Ascending aorta (tissue), 2 donors: Measurements from ENCODE around the gene MLXIP. TPM values are rescaled to one million over a fixed set of nuclear protein-coding genes. Genes with fewer than 3 reads are reported as not detected.

ENCODE experiments used
- DNase-seq, 2 donors: peaks; one replicate each; pipeline ENCODE4 v3.0.0-alpha.2; 2019; ENCODE audit warnings: low spot score in 2 of 2
- H3K27ac ChIP-seq, 2 donors: fragments of 200-600 bp; sonication (generic); one replicate each; pipeline ENCODE4 v1.5.1; 2016 to 2017; ENCODE audit warnings: mild to moderate bottlenecking in 1 of 2
- H3K27me3 ChIP-seq: fragments of 200-600 bp; sonication (generic); one replicate; pipeline ENCODE4 v1.5.1; 2017
- H3K36me3 ChIP-seq, 2 donors: fragments of 200-600 bp; sonication (generic); one replicate each; pipeline ENCODE4 v1.5.1; 2016
- H3K4me1 ChIP-seq, 2 donors: fragments of 200-600 bp; sonication (generic); one replicate each; pipeline ENCODE4 v1.5.1; 2016 to 2017; ENCODE audit warnings: mild to moderate bottlenecking in 1 of 2
- H3K4me3 ChIP-seq, 2 donors: fragments of 200-600 bp; sonication (generic); one replicate each; pipeline ENCODE4 v1.5.1; 2016 to 2017; ENCODE audit warnings: mild to moderate bottlenecking in 1 of 2
- H3K9me3 ChIP-seq, 2 donors: fragments of 200-600 bp; sonication (generic); one replicate each; pipeline ENCODE4 v1.5.1; 2016
- CTCF ChIP-seq, 3 experiments: fragments of 200-600 bp in 2 of 3; fragments of 450-650 bp in 1 of 3; sonication (generic) in 2 of 3; IDR thresholded peaks; one replicate each; pipeline ENCODE4 v1.5.1; 2016 to 2019; ENCODE audit warnings: antibody characterized with exemption in 3 of 3, mild to moderate bottlenecking in 1 of 3, moderate library complexity in 1 of 3
- intact Hi-C: fragments of 100-400 bp; cut with DNase I; formaldehyde crosslinking; loops from one replicate; pipeline ENCODE4 v1.15.1; 2023
- total RNA-seq: library from RNA; depleted of rRNA; stranded (reverse); fragments of >200 nt; gene quantifications from one replicate; pipeline ENCODE4 v1.1.0, GENCODE V29; 2016

Gene MLXIP
- total RNA-seq, 1 donor from 2014 or later = 62.3 TPM

GRCh38 chr12:122158700-122159285 is 80.2 kb downstream of the MLXIP start:
- H3K4me3 ChIP-seq = no peak overlapping the region
- no peak overlapping the region for H3K27ac ChIP-seq
- TF ChIP-seq CTCF (IDR thresholded peaks at IDR 0.05) = no peak
- no peak for DNase-seq
- H3K27me3 ChIP-seq = no peaks in the 10 kb centered on the region
- intact Hi-C loops = no loop called here
- no peaks in the 10 kb centered on the region for H3K9me3 ChIP-seq
- no peaks in the 10 kb centered on the region for H3K36me3 ChIP-seq
- H3K4me1 ChIP-seq = no peaks in the 10 kb centered on the region

GRCh38 chr12:122159882-122160281 is 81.3 kb downstream of the MLXIP start:
- no peak for DNase-seq
- Histone ChIP-seq H3K27ac (no peak overlapping the region), H3K9me3 (no peaks in the 10 kb centered on the region), H3K36me3 (no peaks in the 10 kb centered on the region), H3K4me1 (no peaks in the 10 kb centered on the region), H3K4me3 (no peak overlapping the region), H3K27me3 (no peaks in the 10 kb centered on the region)
- TF ChIP-seq CTCF (IDR thresholded peaks at IDR 0.05) = no peak
- intact Hi-C loops = no loop called here

GRCh38 chr12:122160761-122161160 is 82.2 kb downstream of the MLXIP start:
- no peak for TF ChIP-seq CTCF (IDR thresholded peaks at IDR 0.05)
- Histone ChIP-seq H3K36me3 (no peaks in the 10 kb centered on the region), H3K4me1 (no peaks in the 10 kb centered on the region), H3K9me3 (no peaks in the 10 kb centered on the region), H3K27me3 (no peaks in the 10 kb centered on the region), H3K27ac (no peak overlapping the region), H3K4me3 (no peak overlapping the region)
- intact Hi-C loops = no loop called here
- no peak for DNase-seq

GRCh38 chr12:122161682-122162081 is 83.1 kb downstream of the MLXIP start:
- H3K27me3 ChIP-seq = no peaks in the 10 kb centered on the region
- H3K9me3 ChIP-seq = no peaks in the 10 kb centered on the region
- intact Hi-C loops = no loop called here
- DNase-seq = no peak
- no peaks in the 10 kb centered on the region for H3K36me3 ChIP-seq
- H3K27ac ChIP-seq = no peak overlapping the region
- H3K4me1 ChIP-seq = no peaks in the 10 kb centered on the region
- no peak for TF ChIP-seq CTCF (IDR thresholded peaks at IDR 0.05)
- no peak overlapping the region for H3K4me3 ChIP-seq

- no peaks in the 10 kb centered on the region for H3K4me1 ChIP-seq
- TF ChIP-seq CTCF (IDR thresholded peaks at IDR 0.05) = no peak
- no peak overlapping the region for H3K4me3 ChIP-seq
- DNase-seq = no peak
- H3K27me3 ChIP-seq = no peaks in the 10 kb centered on the region
- intact Hi-C loops = no loop called here
- H3K9me3 ChIP-seq = no peaks in the 10 kb centered on the region
- H3K27ac ChIP-seq = no peak overlapping the region
- no peaks in the 10 kb centered on the region for H3K36me3 ChIP-seq
These were observed 84.4 kb downstream of the MLXIP start for GRCh38 chr12:122162976-122163375.
